Activated naive CD4-positive, alpha-beta T cell treated with anti-CD3 and anti-CD28 coated beads for 36 hours (primary cell): Measurements from ENCODE around the gene ZNF275. TPM values are rescaled to one million over a fixed set of nuclear protein-coding genes. Genes with fewer than 3 reads are reported as not detected.

Source experiments
- CTCF ChIA-PET: fragments of 350-600 bp; sonication (Branson Sonifier 250); formaldehyde crosslinking; loops from one replicate; lab custom pipeline; 2021; ENCODE audit warnings: antibody characterized with exemption; lab: Charles Lee
- DNase-seq: peaks from one replicate; pipeline ENCODE4 v3.0.0-alpha.2; 2020
- H3K27ac Mint-ChIP-seq: one replicate; pipeline ENCODE4 v1.8.0; 2021; ENCODE audit warnings: mild to moderate bottlenecking, mixed read lengths
- H3K27me3 Mint-ChIP-seq: one replicate; pipeline ENCODE4 v1.8.0; 2021; ENCODE audit warnings: low read depth, mixed read lengths
- H3K36me3 Mint-ChIP-seq: one replicate; pipeline ENCODE4 v1.8.0; 2021; ENCODE audit warnings: low read depth, mixed read lengths
- H3K4me1 Mint-ChIP-seq: one replicate; pipeline ENCODE4 v1.8.0; 2021; ENCODE audit warnings: low read depth, mixed read lengths
- H3K4me3 Mint-ChIP-seq: one replicate; pipeline ENCODE4 v1.8.0; 2021; ENCODE audit warnings: mild to moderate bottlenecking, moderate library complexity, mixed read lengths
- H3K9me3 Mint-ChIP-seq: one replicate; pipeline ENCODE4 v1.8.0; 2021; ENCODE audit warnings: mixed read lengths
- intact Hi-C: fragments of 100-400 bp; cut with micrococcal nuclease; formaldehyde crosslinking; loops from one replicate; pipeline ENCODE4 v1.15.1; 2023
- total RNA-seq, 2 experiments: library from RNA; stranded (reverse); gene quantifications; one replicate each; pipeline ENCODE4 v1.2.3, GENCODE V29; 2021

ZNF275 gene
- total RNA-seq, 2 experiments from 2014 or later, result 10.8 to 11.5 TPM

GRCh38 chrX:153398275-153398960 lies 64.5 kb downstream of the ZNF275 start:
- Mint-ChIP-seq H3K27ac (no peak overlapping the region), H3K9me3 (no peaks in the 10 kb centered on the region), H3K4me3 (no peak overlapping the region), H3K36me3 (no peaks in the 10 kb centered on the region), H3K4me1 (peaks cover 1% of the 10 kb centered on the region), H3K27me3 (no peaks in the 10 kb centered on the region)
- CTCF ChIA-PET, result no interaction called here
- no peak for DNase-seq
- intact Hi-C loops, result no loop called here

DNA sequence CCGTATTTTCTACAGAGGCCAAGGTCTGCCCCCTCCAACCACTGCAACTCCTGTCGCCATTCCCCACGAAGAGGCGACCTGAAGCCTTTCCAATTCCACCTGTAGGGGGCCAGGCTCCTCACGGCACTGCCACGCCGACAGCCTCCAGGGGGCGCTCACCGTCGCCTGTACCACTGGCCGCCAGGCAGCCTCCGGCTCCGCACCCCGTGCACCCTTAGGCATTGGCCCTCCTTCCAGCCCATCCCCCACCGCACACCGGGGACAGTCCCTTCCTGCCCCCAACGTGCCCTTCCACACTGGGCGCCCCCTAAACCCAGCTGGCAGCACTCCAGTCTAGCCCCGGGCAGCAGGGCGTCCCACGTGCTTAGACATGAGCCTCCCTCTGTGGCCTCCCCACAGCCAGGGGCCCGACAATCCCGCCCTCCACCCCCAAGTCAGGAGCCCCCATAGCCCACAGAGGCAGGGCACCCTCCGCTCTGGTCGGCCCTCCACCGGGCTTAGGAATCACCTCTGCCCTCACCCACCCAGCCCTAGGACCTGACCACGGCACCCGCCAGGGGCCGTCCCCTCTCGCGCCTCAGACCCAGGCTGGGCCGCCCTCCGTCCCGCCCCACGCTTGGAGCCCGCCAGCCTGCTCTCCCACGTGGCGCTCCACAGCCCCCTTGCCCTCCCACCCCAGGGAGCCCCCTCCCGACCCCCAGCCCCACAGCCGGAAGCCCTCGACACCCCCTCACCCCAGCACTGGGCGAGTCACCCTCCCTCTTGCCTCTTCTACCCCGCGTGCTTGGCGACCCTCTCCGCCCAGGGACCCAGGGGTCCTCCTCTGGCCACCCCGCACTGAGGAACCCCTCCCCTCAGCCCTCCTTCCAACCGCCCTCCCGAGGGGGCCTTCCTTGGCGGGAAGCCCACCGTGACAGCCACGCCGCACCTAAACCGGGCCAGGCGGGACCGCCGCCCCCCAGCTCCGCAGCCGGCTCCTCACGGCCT lies 66.5 kb downstream of the ZNF275 start:
- DNase-seq, result peak; percentile 66
- H3K27ac Mint-ChIP-seq, result no peak overlapping the region
- no peak overlapping the region for H3K4me3 Mint-ChIP-seq
- CTCF ChIA-PET, result interaction anchor here (1.2 kb wide), 1 partner anchor 19 kb away, joined by 3 read pairs; no protein-coding TSS in a partner anchor
- intact Hi-C loops, result loop anchor here (10.0 kb wide), 1 partner anchor 64 kb away; no protein-coding TSS in a partner anchor
- no peaks in the 10 kb centered on the region for H3K27me3 Mint-ChIP-seq
- H3K36me3 Mint-ChIP-seq, result no peaks in the 10 kb centered on the region
- H3K4me1 Mint-ChIP-seq, result peaks cover 1% of the 10 kb centered on the region
- H3K9me3 Mint-ChIP-seq, result no peaks in the 10 kb centered on the region

DNA sequence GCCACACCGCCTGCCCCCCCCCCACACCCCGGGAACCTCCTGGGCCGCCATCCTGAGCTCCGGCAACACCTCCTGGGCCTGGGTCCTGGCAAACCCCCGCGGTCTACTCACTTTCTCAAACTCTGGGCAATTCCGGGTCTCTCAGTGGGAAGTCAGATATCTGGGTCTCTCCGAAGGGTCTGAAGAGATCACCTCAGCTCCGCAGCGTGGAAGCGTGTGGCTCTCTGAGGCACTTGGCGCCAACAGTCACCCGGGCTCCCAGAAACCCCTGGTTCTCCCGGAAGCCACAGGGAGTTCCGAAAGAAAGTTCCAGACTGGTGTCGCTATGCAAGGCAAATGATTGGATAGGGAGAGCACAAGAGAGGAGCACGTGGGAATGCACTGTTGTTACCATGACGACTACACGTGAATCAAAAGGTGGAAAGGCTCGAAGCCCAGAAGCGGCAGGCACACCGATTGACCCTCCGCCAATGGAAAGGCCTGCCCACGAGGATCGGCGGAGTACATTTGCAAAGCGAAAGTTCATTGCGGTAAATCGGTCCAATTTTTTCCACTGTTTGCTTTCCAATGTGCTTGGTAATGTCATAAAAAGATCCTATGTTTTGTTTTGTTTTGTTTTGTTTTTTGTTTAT lies 67.3 kb downstream of the ZNF275 start, which contains the start of gene PNMA6E:
PNMA6E (minus strand) TSS at position 218 of the 632 bp plus-strand sequence. CDS start 2,501 bp downstream, outside the sequence.
- Mint-ChIP-seq H3K36me3 (no peaks in the 10 kb centered on the region), H3K4me1 (no peaks in the 10 kb centered on the region), H3K4me3 (no peak within 1 kb of the TSS), H3K27me3 (no peaks in the 10 kb centered on the region), H3K27ac (no peak within 1 kb of the TSS), H3K9me3 (no peaks in the 10 kb centered on the region)
- no peak for DNase-seq
- intact Hi-C loops, result loop anchor here (10.0 kb wide), 1 partner anchor 64 kb away; no protein-coding TSS in a partner anchor
- CTCF ChIA-PET, result no interaction called here

Other genes starting within 250 kb of the ZNF275 start
- gene MAGEA1, start 154.9 kb upstream of the ZNF275 start, total RNA-seq, result not detected
- not detected for gene PNMA6F, start 12.4 kb upstream of the ZNF275 start, total RNA-seq
- not detected for gene PNMA6E, start 67.2 kb downstream of the ZNF275 start, total RNA-seq
- gene ZFP92, start 77.3 kb downstream of the ZNF275 start, total RNA-seq, result under 1 TPM; 0.59 to 0.74 TPM
- gene TREX2, start 111.9 kb downstream of the ZNF275 start, total RNA-seq, result 1 to 10 TPM; 1.0 to 1.2 TPM
- 10 to 100 TPM; 63.5 to 68.5 TPM for gene HAUS7, start 136.4 kb downstream of the ZNF275 start, total RNA-seq
- gene BGN, start 160.8 kb downstream of the ZNF275 start, total RNA-seq, result not detected
- gene ATP2B3, start 183.5 kb downstream of the ZNF275 start, total RNA-seq, result not detected